Thyroid gland (tissue), 4 donors: ENCODE results near the gene MOGAT3. TPM values are rescaled to one million over a fixed set of nuclear protein-coding genes. Genes with fewer than 3 reads are reported as not detected.

ENCODE experiments used
- DNase-seq, 2 donors: peaks; one replicate each; pipeline ENCODE4 v3.0.0-alpha.2; 2019
- H3K27ac ChIP-seq, 3 donors: fragments of 200-600 bp; sonication (generic); 1 replicate in 2 of 3; 2 replicates in 1 of 3; pipeline ENCODE4 v1.5.1; 2016 to 2019; ENCODE audit warnings: mild to moderate bottlenecking in 1 of 3, moderate library complexity in 1 of 3
- H3K27me3 ChIP-seq: fragments of 200-600 bp; sonication (generic); one replicate; pipeline ENCODE4 v1.5.1; 2019
- H3K36me3 ChIP-seq, 2 donors: fragments of 200-600 bp; sonication (generic); one replicate each; pipeline ENCODE4 v1.5.1; 2016 to 2019
- H3K4me1 ChIP-seq, 2 donors: fragments of 200-600 bp; sonication (generic); one replicate each; pipeline ENCODE4 v1.5.1; 2017 to 2019
- H3K4me3 ChIP-seq, 3 donors: fragments of 200-600 bp; sonication (generic); replicated peaks in 1 of 3; 1 replicate in 2 of 3; 2 replicates in 1 of 3; pipeline ENCODE4 v1.5.1; 2016; ENCODE audit warnings: mild to moderate bottlenecking in 1 of 3
- H3K9me3 ChIP-seq: fragments of 200-600 bp; sonication (generic); one replicate; pipeline ENCODE4 v1.5.1; 2017
- CTCF ChIP-seq, 6 experiments: fragments of 200-600 bp in 3 of 6; fragments of 450-650 bp in 3 of 6; sonication (generic) in 3 of 6; IDR thresholded peaks; one replicate each; pipeline ENCODE4 v1.5.1; 2016 to 2019; ENCODE audit warnings: antibody characterized with exemption in 6 of 6, mild to moderate bottlenecking in 2 of 6, inconsistent platforms in 1 of 6, moderate library complexity in 1 of 6
- POLR2A ChIP-seq, 2 donors: fragments of 450-650 bp; IDR thresholded peaks; one replicate each; pipeline ENCODE4 v1.6.1; 2017; ENCODE audit warnings: antibody characterized with exemption in 2 of 2, mild to moderate bottlenecking in 2 of 2, moderate library complexity in 1 of 2
- WGBS, 2 donors: methylation state at CpG; one replicate each; pipeline ENCODE4 v1.1.5; 2017; 5-methylcytosine and 5-hydroxymethylcytosine counted together
- intact Hi-C: fragments of 100-400 bp; cut with DNase I; formaldehyde crosslinking; loops from one replicate; pipeline ENCODE4 v1.15.1; 2023
- total RNA-seq, 4 donors: library from RNA; depleted of rRNA; stranded (reverse); fragments of >200 nt; gene quantifications; one replicate each; pipeline ENCODE4 v1.2.3, GENCODE V29; 2016

Gene MOGAT3
- total RNA-seq, 4 donors from 2014 or later = not detected

- Histone ChIP-seq H3K27ac (no peak overlapping the region), H3K4me1 (peaks cover 35 to 57% of the 10 kb centered on the region in 2 donors), H3K27me3 (peaks cover 44% of the 10 kb centered on the region), H3K4me3 (no peak overlapping the region), H3K36me3 (no peaks in the 10 kb centered on the region), H3K9me3 (no peaks in the 10 kb centered on the region)
- intact Hi-C loops = loop anchor here (10.0 kb wide), 1 partner anchor 274 kb away; the partner anchor contains the start of gene ACHE
- TF ChIP-seq POLR2A (IDR thresholded peaks at IDR 0.05) (no peak), CTCF (IDR thresholded peaks at IDR 0.05) (no peak)
- WGBS, 2 donors = 2 to 4% methylated on average over 13 to 18 of the region's 18 CpGs
- DNase-seq = no peak
Measured at GRCh38 chr7:101169110-101169837, 31.6 kb downstream of the MOGAT3 start.

- H3K4me1 ChIP-seq = peaks cover 36 to 58% of the 10 kb centered on the region in 2 donors
- no peak overlapping the region for H3K27ac ChIP-seq
- DNase-seq = no peak
- no peak for TF ChIP-seq POLR2A (IDR thresholded peaks at IDR 0.05)
- no peak for TF ChIP-seq CTCF (IDR thresholded peaks at IDR 0.05)
- 6 to 7% methylated on average over 6 of the region's 6 CpGs for WGBS, 2 donors
- intact Hi-C loops = loop anchor here (10.0 kb wide), 1 partner anchor 274 kb away; the partner anchor contains the start of gene ACHE
- H3K36me3 ChIP-seq = no peaks in the 10 kb centered on the region
- H3K9me3 ChIP-seq = no peaks in the 10 kb centered on the region
- H3K4me3 ChIP-seq = no peak overlapping the region
- H3K27me3 ChIP-seq = peaks cover 46% of the 10 kb centered on the region
Measured at GRCh38 chr7:101168412-101169049, 32.3 kb downstream of the MOGAT3 start.

GRCh38 chr7:101167645-101168411 is 33.0 kb downstream of the MOGAT3 start:
- no peak for TF ChIP-seq CTCF (IDR thresholded peaks at IDR 0.05)
- no peak for TF ChIP-seq POLR2A (IDR thresholded peaks at IDR 0.05)
- Histone ChIP-seq H3K4me1 (peaks cover 33 to 58% of the 10 kb centered on the region in 2 donors), H3K9me3 (no peaks in the 10 kb centered on the region), H3K27me3 (peaks cover 48% of the 10 kb centered on the region), H3K27ac (no peak overlapping the region), H3K4me3 (no peak overlapping the region), H3K36me3 (no peaks in the 10 kb centered on the region)
- intact Hi-C loops = loop anchor here (10.0 kb wide), 1 partner anchor 273 kb away; the partner anchor contains the start of gene ACHE
- 3 to 4% methylated on average over 12 of the region's 12 CpGs for WGBS, 2 donors
- no peak for DNase-seq

- 1% methylated on average over 18 to 19 of the region's 19 CpGs for WGBS, 2 donors
- DNase-seq = no peak
- Histone ChIP-seq H3K27me3 (peaks cover 41% of the 10 kb centered on the region), H3K36me3 (no peaks in the 10 kb centered on the region), H3K9me3 (no peaks in the 10 kb centered on the region), H3K4me3 (no peak overlapping the region), H3K4me1 (peaks cover 25 to 57% of the 10 kb centered on the region in 2 donors), H3K27ac (no peak overlapping the region)
- intact Hi-C loops = loop anchor here (10.0 kb wide), 1 partner anchor 272 kb away; the partner anchor contains the start of gene ACHE
- TF ChIP-seq POLR2A (IDR thresholded peaks at IDR 0.05) (no peak), CTCF (IDR thresholded peaks at IDR 0.05) (no peak)
Measured at GRCh38 chr7:101166909-101167644, 33.8 kb downstream of the MOGAT3 start.
